WTC11 (cell line): ENCODE data around the gene KCNMA1.

ENCODE experiments used
- RELA ChIP-seq: sonication (generic); formaldehyde crosslinking; IDR thresholded peaks from 2 replicates; pipeline ENCODE4 v1.8.1; 2022; ENCODE audit warnings: missing genetic modification reagents, mild to moderate bottlenecking, borderline replicate concordance
- SP1 ChIP-seq: sonication (generic); formaldehyde crosslinking; conservative IDR thresholded peaks from 2 replicates; pipeline ENCODE4 v1.8.1; 2022; ENCODE audit warnings: missing genetic modification reagents
- TF ChIP-seq, protein P1 (sequence below): fragments of 200-600 bp; IDR thresholded peaks from 2 replicates; pipeline ENCODE4 v1.8.0; 2022; ENCODE audit warnings: antibody characterized with exemption
- TF ChIP-seq, protein P2 (sequence below): sonication (generic); formaldehyde crosslinking; conservative IDR thresholded peaks from 2 replicates; pipeline ENCODE4 v1.8.1; 2022; ENCODE audit warnings: mild to moderate bottlenecking, missing genetic modification reagents
- TF ChIP-seq, protein P3 (sequence below): sonication (generic); formaldehyde crosslinking; IDR thresholded peaks from 2 replicates; pipeline ENCODE4 v1.8.0; 2022; ENCODE audit warnings: mild to moderate bottlenecking, missing genetic modification reagents
- TF ChIP-seq, protein P4 (sequence below): sonication (generic); formaldehyde crosslinking; IDR thresholded peaks from 2 replicates; pipeline ENCODE4 v1.8.1; 2022; ENCODE audit warnings: mild to moderate bottlenecking, moderate library complexity, missing genetic modification reagents

DNA sequence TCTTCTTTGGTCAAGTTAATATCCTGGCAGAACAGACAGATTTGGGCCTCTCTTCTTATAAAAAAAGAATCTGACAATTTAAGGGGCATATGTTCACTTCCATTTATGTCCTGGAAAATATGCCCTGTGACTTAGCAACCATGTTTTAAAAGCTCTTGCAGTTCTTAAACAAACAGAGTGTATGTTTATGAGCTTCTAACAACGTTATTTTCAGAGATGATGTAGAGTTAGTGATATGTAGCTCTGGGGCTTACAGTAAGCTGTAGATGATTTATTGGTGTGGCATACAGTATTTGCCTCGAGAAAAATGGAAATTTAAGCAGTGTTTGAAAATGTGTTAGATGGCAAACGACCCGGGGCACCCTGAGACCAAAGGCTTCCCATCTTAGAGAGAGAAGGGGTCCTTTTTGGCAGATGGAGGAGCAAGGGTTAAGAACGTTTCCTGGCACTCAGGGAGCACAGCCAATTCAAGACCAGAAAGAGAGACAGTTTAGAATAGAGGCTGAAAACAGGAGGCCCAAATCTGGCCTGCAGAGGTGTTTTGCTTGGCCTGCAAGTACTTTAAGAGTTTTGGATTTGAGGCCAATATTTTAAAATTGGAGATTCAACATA, 397.5 kb downstream of the KCNMA1 start:
- TF ChIP-seq SP1 (no peak), RELA (CRISPR knock-in tag) (no peak)
- TF ChIP-seq, protein P1, sequence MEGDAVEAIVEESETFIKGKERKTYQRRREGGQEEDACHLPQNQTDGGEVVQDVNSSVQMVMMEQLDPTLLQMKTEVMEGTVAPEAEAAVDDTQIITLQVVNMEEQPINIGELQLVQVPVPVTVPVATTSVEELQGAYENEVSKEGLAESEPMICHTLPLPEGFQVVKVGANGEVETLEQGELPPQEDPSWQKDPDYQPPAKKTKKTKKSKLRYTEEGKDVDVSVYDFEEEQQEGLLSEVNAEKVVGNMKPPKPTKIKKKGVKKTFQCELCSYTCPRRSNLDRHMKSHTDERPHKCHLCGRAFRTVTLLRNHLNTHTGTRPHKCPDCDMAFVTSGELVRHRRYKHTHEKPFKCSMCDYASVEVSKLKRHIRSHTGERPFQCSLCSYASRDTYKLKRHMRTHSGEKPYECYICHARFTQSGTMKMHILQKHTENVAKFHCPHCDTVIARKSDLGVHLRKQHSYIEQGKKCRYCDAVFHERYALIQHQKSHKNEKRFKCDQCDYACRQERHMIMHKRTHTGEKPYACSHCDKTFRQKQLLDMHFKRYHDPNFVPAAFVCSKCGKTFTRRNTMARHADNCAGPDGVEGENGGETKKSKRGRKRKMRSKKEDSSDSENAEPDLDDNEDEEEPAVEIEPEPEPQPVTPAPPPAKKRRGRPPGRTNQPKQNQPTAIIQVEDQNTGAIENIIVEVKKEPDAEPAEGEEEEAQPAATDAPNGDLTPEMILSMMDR, result no peak
- TF ChIP-seq, protein P2, sequence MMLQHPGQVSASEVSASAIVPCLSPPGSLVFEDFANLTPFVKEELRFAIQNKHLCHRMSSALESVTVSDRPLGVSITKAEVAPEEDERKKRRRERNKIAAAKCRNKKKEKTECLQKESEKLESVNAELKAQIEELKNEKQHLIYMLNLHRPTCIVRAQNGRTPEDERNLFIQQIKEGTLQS (CRISPR knock-in tag), result no peak
- TF ChIP-seq, protein P3, sequence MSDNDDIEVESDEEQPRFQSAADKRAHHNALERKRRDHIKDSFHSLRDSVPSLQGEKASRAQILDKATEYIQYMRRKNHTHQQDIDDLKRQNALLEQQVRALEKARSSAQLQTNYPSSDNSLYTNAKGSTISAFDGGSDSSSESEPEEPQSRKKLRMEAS, result no peak
- TF ChIP-seq, protein P4, sequence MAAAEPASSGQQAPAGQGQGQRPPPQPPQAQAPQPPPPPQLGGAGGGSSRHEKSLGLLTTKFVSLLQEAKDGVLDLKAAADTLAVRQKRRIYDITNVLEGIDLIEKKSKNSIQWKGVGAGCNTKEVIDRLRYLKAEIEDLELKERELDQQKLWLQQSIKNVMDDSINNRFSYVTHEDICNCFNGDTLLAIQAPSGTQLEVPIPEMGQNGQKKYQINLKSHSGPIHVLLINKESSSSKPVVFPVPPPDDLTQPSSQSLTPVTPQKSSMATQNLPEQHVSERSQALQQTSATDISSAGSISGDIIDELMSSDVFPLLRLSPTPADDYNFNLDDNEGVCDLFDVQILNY (CRISPR knock-in tag), result no peak
